Measurements from ENCODE around the gene KLRC3.
"Not testable (repeated sequence)": the region's sequence is repeated elsewhere in the genome, so short reads cannot be mapped to it uniquely, and the experiment has no call there.

Gene KLRC3

DNA sequence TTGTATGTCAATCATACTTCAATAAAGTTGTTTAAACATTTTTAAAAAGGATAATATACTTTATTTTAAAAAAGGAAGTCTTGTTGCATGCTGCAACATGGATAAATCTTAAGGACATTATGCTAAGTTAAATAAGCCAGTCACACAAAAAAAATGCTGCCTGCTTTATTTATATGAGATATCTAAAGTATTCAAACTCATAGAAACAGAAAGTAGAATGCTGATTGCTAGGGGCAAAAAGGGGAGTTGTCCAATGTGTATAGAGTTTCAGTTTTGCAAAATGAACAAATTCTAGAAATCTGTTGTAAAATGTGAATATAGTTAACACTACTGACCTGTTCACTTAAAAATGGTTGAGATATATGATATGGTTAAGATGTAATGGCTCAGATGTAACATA lies 19.6 kb downstream of the KLRC3 start:
- DNase-seq (ENCODE audit: low read depth): no peak

DNA sequence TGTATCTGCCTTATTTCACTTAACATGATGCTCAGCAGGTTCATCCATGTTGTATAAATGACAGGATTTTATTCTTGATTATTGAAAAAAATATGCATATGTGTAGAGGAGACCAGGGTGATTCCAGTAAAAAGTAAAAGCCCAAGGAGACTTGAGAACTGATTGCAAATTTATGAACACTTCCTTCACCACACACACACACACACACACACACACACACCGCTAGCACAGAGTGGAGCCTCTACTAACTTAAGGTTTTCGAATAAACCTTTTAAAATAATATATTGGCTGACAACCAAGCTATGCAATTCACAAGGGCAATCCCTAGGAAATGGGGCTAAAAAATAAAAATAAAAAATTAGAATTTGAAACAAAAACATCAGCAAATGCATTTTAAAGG lies 22.2 kb downstream of the KLRC3 start:
- no peak for DNase-seq (ENCODE audit: low read depth)

DNA sequence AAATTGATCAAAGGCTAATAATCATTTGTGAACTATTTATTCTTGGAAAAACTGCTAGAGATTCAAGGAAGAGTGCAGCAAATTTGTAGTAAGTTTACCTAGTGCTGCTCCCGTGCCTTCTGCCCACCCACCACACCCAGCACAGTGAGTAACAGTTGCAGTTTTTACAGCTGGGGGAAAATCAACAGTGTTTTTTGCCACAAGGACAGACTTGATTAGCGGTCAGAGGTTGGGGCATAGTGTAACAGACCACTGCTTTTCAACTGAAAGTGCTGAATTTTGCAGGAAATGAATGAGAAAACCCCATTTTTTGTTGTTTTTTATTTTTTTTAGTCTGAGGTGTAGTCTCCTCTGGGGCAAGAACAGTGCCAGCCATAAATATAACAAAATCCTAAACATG lies 23.1 kb downstream of the KLRC3 start:
- DNase-seq (ENCODE audit: low read depth): no peak

DNA sequence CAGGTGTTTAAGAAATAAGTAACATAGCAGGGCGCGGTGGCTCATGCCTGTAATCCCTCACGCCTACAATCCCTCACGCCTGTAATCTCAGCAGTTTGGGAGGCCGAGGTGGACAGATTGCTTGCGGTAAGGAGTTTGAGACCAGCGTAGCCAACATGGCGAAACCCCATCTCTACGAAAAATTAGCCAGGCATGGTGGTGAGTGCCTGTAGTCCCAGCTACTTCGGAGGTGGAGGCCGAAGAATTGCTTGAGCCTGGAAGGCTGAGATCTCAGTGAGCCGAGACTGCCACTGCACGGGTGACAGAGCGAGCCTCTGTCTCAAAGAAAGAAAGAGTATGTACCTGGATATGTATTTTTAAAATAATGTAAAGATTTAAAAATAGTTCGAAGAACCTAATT lies 24.2 kb downstream of the KLRC3 start:
- DNase-seq (ENCODE audit: low read depth): not testable (repeated sequence)

DNA sequence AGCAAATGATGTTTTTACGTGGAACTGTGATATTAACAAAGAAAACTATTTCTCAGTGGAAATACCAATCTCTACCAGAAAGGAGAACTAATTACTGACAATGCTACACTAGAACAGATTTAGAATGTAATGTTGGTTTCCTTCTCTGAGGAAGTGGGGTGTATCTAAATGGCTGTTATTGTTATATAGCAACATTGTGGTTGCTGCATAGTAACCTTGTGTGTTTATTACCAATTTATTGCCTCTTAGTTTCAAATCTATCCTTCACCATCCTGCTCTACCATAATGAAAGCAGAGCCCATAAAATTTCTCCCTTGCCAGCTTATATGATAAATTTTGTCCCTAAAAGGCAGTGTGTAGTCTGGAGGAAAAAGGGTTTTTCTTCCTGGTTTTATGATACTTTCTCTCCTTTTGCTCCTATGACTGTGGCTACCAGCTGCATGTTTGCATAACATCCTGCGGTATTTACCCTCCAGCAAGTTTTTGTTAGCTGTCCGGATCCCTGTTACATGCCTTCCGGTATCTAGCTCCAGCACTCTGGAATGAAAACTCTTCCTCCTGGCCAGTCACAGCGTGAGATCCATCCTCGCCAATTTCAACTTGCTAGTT lies 24.9 kb downstream of the KLRC3 start:
- no peak for DNase-seq (ENCODE audit: low read depth)

DNA sequence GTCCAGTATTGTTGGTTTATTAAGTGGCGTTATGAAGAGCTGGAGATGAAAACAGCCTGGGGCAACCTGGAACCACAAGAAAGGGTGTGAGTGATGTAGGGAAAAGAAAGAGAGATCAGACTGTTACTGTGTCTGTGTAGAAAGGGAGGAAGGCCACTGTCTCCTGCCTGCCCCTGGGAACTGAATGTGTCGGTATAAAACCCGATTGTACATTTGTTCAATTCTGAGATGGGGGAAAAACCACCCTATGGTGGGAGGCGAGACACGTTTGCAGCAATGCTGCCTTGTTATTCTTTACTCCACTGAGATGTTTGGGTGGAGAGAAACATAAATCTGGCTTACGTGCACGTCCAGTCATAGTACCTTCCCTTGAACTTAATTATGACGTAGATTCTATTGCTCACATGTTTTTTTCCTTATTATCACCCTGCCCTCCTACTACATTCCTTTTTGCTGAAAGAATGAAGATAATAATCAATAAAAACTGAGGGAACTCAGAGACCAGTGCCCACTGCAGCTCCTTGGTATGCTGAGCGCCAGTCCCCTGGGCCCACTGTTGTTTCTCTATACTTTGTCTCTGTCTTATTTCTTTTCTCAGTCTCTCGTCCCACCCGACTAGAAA lies 25.8 kb downstream of the KLRC3 start:
- DNase-seq (ENCODE audit: low read depth): not testable (repeated sequence)

DNA sequence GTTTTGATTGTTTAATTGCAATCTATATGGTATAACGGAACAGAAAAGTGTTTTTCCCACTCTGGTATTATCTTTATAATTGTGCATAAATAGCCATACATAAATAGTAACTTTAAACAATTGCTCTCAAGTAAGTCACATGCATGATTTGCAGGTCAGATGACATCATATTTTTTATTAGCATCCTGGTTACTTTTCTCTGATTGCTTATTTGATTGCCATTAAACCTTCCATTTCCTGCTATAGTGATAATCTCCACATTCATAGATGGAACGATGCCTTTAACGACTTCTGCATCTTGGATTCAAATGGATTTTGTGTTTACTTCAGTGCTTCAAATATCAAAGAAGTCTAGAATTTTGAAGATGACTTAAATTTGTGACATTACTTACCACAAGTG lies 27.1 kb downstream of the KLRC3 start:
- no peak for DNase-seq (ENCODE audit: low read depth)

DNA sequence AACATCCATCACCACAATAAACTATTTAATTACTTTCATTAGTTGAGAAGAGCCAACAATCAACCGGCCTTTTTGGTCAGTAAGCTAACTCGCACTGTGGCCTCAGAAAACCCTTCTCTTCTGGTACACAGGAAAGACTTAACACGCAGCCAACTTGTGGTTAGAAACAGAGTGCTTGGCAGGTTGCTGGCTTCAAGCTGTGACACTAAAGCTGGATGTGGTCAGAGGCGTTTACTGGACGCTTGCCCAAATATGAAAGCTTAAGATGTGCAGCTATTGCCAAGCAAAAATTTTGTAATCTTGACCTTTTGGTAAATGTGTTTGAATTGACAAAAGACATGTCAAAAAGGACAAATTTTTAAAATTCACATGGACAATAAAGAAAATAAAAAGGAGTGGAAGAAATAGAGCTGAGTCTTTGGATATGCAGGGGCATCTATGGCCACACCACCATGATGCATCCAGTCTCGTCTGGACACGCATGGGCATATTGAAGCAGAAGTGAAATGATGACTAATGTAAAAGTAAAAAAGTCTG lies 27.9 kb downstream of the KLRC3 start:
- DNase-seq (ENCODE audit: low read depth): no peak

DNA sequence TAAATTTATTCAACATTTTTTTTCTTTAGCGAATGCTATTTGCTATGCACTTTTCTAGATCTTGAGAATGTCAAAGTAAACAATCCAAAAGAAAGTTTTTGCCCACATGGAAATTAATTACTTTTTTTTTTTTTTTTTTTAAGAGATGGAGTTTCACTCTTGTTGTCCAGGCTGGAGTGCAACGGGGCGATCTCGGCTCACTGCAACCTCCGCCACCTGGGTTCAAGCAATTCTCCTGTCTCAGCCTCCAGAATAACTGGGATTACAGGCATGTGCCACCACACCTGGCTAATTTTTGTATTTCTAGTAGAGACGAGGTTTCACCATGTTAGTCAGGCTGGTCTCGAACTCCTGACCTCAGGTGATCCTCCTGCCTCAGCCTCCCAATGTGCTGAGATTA lies 29.4 kb downstream of the KLRC3 start:
- not testable (repeated sequence) for DNase-seq (ENCODE audit: low read depth)

DNA sequence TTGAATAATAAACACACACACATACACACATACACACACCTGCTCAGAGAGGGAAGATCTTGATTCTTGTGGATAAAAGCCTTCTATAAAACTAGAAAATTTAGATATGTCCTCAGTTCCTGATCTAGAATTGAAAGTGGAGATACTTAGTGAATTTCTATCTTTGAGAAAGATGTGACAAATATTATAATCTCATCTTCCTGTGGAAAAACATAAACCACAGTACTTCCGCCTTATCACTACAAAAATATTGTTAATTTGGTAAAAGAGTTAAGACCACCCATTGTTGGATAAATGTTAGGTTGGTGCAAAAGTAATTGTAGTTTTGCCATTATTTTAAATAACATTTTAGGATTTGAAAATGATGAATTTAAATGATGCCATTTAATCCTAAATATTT lies 30.5 kb downstream of the KLRC3 start, which contains the start of gene KLRK1:
Gene KLRK1, minus strand, starts transcription at position 138 of the 400 bp plus-strand sequence. CDS start 1,231 bp downstream, outside the sequence.
- no peak for DNase-seq (ENCODE audit: low read depth)

DNA sequence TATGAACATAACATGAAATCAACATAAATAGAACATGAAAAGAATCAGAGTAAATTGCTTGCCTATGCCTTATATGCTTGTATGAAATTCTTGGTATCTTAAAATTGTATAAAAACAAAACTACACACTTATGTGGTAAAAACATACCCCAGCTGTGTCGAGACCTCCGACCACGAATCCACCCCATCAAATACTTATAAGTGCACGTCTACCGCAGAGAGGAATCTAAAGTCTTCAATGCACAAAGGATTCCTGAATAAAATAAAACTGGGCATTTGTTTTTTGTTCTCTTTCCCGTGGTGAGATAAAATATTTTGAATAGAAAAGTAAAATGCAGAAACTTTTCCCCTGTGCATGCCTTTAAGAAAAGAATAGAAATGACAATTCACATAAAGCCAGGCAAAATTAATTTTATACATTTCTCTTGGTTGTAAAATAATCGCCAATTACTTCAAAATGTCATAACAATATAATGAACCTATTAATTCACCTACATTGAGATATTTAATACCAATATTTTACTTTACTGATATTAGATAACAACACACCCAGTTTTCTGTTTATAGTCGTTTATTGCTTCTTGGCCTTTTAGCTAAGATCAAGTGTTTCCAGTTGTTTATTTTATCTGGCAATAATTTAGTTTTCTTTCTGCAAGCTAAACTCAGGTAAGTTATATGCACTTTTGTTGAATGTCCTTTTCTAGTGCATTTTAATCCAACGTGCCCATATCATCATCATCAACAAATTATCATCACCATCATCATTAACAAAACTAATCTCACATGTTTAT lies 31.6 kb downstream of the KLRC3 start:
- DNase-seq (ENCODE audit: low read depth): no peak

DNA sequence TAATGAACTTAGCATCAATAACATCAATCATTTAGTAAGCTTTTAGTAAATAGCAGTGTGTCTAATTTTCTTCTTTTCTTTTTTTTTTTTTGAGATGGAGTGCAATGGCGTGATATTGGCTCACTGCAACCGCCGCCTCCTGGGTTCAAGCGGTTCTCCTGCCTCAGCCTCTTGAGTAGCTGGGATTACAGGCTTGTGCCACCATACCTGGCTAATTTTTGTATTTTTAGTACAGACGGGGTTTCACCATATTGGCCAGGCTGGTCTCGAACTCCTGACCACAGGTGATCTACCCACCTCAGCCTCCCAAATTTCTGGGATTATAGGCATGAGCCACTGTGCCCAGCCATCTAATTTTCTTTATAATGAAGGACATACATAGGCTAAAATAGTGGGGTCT lies 32.9 kb downstream of the KLRC3 start:
- not testable (repeated sequence) for DNase-seq (ENCODE audit: low read depth)

DNA sequence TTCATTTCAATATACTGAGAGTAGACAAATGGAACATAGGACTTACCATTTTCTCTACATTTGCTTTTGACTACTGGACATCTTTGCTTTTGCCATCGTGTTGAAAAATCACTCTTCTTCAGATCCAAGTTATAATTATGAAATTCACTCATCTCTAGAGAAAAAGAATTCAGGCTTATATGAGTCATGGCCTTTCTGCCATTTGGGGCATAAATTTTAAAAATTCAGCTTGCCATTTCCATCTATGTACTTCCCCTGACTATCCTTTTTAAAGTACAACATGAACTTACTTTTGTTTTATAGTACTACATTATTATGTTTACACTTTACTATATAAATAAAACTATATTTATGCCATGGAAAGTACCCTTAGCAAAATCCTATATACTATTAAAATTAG lies 33.5 kb downstream of the KLRC3 start:
- no peak for DNase-seq (ENCODE audit: low read depth)

DNA sequence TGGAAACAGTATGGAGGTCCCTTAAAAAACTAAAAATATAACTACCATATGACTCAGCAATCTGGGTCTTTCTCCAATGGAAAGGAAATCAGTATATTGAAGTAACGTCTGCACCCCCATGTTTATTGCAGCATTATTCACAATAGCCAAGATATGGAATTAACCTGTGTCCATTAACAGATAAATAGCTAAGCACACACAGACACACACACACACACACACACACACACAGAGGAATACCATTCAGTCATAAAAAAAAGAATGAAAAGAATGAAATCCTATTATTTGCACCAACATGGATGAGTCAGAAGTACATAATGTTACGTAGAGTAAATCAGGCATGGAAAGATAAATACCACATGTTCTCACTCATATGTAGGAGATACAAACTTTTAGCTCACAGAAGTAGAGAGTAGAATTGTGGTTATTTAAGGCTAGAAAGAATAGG lies 35.2 kb downstream of the KLRC3 start:
- no peak for DNase-seq (ENCODE audit: low read depth)

DNA sequence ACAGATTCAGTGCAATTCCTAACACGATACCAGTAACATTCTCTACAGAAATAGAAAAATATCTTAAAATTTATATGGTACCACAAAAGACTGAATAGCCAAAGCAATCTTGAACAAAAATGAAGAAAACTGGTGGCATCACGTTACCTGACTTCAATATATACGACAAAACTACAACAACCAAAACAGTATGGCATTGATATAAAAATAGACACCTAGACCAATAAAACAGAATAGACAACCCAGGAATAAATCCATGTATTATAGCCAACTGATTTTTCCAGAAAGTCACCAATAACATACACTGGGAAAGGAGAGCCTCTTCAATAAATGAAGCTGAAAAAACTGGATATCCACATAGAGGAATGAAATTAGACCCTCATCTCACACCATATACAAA lies 36.2 kb downstream of the KLRC3 start:
- DNase-seq (ENCODE audit: low read depth): no peak

DNA sequence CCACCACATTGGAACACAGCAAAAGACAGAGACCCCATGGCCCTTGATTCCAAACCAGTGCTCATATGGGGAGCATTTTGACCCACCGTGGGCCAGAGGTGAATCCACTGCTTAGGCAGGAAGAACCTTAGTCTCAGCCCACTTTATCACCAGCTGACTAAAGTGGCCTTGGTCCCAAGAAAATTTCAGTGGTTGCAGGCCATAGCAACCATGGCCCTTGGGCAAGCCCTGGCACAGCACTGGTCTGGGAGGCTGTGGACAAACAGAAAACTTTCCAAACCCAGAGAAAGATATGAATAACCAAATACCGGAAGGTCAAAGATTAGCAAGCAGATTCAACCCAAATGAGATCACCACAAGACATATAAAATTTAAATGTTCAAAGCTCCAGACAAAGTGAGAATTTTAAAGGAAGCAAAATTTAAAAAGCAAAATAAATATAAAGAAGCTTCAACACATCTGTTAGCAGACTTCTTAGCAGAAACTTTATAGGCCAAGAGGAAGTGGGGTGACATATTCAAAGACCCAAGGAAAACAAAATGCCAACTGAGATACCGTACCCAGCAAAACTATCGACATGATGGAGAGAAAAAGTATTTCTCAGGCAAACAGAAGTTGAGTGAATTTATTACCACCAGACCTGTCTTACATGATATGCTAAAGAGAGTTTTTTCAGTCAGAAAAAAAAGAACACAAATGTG lies 38.3 kb downstream of the KLRC3 start:
- DNase-seq (ENCODE audit: low read depth): no peak

DNA sequence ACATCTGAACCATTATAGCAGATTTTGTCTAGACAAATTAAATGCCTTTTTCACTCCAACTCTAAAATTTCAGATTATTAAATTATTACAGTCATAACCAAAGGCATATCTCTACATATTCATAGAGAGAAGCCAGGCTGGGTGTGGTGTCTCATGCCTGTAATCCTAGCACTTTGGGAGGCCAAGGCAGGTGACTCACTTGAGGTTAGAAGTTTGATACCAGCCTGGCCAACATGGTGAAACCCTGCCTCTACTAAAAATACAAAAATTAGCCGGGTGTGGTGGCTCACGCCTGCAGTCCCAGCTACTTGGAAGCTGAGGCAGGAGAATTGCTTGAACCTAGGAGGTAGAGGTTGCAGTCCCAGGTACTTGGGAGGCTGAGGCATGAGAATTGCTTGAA lies 41.7 kb downstream of the KLRC3 start:
- not testable (repeated sequence) for DNase-seq (ENCODE audit: low read depth)

DNA sequence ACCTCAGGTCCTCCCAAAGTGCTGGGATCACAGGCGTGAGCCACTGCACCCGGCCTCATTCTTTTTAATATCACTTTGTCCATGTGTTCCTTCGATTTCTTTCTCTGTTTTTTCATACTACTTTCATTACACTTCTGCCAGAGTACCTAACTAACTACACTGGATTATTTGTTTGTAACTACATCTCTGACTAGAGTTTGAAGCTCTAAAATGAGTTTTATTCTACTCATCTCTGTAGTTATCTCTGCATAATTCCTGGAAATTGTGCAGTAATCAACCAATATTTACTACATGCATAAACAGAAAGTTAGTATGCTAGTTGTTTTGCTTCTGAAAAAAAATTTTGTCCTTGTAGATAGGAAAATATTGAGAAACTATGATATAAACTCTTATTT lies 45.8 kb downstream of the KLRC3 start:
- DNase-seq (ENCODE audit: low read depth): no peak

DNA sequence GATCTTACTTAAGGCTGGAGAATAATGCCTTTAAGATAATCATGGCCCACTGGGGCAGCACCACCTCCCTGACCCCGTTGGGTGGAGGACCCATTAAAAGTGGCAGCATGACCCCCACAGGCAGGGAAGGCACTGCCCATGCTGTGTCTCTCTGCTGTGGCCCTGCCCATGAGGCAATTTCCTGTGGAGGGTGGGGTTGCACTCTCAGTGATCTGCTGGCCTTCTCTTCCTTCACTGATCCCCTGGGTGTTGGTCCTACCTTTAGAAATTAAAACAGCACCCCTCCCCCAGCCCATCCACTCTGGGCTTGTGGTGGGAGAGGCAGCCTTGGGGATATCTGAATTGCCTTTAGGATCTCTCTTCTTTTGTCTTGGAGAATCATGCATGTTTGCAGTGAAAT lies 47.8 kb downstream of the KLRC3 start:
- no peak for DNase-seq (ENCODE audit: low read depth)

DNA sequence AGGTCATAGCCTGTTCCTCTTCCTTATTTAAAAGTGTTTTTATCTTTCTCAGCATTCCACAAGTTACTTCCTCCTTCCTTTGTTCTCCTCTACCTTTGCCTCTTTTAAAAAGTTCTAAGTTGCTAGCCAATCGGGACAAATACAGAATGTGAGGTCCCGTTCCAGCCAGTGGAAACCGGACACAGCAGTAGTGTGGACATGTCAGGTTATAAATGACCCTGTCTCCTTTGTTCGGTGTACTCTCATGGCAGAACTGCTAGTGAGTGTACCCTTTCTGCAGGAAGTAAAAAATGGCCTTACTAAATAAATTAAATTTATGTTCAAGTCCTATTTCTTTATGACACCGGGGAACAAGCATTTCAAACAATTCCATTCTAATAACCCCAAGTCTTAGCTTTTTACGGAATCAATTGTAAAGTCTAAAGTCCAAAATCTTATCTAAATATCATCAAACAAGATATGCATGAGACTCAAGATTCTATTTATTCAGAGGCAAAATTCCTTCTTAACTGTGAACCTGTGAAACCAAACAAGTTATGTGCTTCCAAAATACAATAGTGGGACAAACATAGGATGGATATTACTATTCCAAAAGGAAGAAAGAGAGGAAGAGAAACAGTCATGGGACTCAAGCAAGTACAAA lies 48.4 kb downstream of the KLRC3 start:
- not testable (repeated sequence) for DNase-seq (ENCODE audit: low read depth)

DNA sequence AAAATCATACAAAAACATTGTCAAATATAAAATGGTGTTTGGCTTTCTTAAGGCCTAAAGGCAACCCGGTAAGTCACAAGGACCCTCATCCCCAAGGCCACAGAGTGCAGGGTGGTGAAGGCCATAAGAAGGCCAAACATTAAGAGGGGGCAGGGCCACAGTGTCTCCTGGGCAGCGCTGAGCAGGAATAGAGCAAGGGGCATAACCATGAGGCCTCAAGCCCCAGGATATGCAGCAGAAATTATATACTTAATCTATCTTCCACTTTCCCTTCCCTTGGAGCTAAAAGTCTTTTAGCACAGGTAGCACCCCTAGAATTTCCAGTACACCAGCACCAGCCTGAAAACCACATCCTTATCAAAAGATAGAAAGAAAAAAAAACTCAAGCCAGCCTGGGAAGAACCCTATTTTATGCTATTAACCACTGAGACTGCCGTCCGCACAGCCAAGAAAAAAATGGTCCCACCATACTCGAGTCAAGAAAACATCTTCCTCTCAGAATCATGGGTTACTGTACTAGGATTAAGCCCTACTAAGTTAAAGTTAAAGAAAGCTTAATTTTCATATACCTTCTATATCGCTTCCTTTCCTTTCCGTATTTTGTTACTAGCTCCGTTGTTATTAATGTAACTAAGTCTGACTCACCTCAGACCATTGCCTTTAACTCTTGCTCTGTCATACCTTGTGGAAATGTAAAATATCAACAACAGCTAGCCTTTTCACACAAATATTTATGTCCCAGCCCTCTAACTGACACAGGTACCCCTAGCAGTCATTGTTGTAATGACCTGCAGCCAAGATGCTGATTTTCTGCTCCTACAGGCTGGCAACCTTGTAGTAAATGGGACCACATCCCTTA lies 50.6 kb downstream of the KLRC3 start:
- no peak for DNase-seq (ENCODE audit: low read depth)

Data from activated gamma-delta T cell treated with anti-CD3 and anti-CD28 coated beads, Interleukin-2, amount 50 U/mL, for 16 hours (primary cell).